Measurements from ENCODE around the gene MYOM3. TPM values are rescaled to one million over a fixed set of nuclear protein-coding genes. Genes with fewer than 3 reads are reported as not detected.

Gene MYOM3
- total and polyA plus RNA-seq, 2 of the 13 experiments (the other 11 are each of a cell fraction or from before 2014, with no cell fraction given) = 5.8 to 15.3 TPM

DNA sequence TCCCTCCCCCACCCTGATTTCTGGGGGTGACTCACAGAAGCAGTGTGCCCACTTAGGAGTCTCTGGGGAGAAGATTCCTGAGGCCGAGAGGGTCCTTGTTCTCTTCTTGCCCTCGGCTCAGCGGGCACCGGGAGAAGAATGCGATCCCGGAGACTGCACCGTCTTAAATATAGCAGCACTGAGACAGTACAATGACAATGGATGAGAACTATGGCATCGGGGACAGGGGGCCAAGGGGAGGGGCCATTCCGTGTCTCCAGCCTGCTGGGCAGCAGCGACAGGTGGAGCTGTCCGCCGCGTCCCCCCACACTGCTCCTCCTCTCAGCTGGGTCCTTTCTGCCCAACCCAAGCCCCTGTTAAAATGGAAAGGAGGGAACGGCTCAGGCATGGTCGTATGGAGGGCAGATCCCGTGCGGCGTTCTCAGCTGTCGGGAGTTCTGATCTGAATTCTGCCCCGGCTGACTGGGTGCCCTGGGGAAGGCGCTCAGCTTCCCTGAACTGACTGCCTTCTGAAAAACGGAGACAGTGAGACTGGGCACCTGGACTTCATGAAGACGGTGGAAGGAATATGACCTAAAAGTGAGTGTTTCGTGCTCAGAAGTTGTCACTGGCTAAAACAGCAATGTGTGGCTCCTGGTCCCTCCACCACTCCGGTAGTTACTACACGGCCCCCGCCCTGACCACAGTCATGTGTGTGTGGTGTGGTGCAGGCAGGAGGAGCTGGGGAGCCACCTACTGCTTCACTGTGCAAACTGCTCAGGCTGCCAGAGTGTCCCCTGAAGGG is at the start of gene MYOM3 (continued):
- TF ChIP-seq ZNF10 (CRISPR knock-in tag; IDR thresholded peaks at IDR 0.05; ENCODE audit: borderline replicate concordance, low read depth) (no peak), RFX3 (CRISPR knock-in tag; IDR thresholded peaks at IDR 0.05) (no peak), ZNF660 (CRISPR knock-in tag; IDR thresholded peaks at IDR 0.05; ENCODE audit: borderline replicate concordance, low read depth) (no peak), MIER2 (CRISPR knock-in tag; IDR thresholded peaks at IDR 0.05) (0 out of 2 replicates have a peak, but pooled peaks have one; percentile 11), GLI4 (CRISPR knock-in tag; IDR thresholded peaks at IDR 0.05; ENCODE audit: borderline replicate concordance) (no peak), ZNF101 (CRISPR knock-in tag; IDR thresholded peaks at IDR 0.05; ENCODE audit: borderline replicate concordance, low read depth) (no peak), ZSCAN12 (CRISPR knock-in tag; IDR thresholded peaks at IDR 0.05) (no peak), SMAD3 (CRISPR knock-in tag; IDR thresholded peaks at IDR 0.05) (no peak), SOX5 (CRISPR knock-in tag; IDR thresholded peaks at IDR 0.05; ENCODE audit: borderline replicate concordance) (no peak), BRCA1 (CRISPR knock-in tag; IDR thresholded peaks at IDR 0.05) (no peak), PHB2 (IDR thresholded peaks at IDR 0.05; ENCODE audit: partially characterized antibody) (no peak), ZBTB37 (CRISPR knock-in tag; IDR thresholded peaks at IDR 0.05) (no peak), NFE2L1 (CRISPR knock-in tag; IDR thresholded peaks at IDR 0.05; ENCODE audit: borderline replicate concordance) (no peak), SNRNP70 (IDR thresholded peaks at IDR 0.05; ENCODE audit: low read depth, low read length) (no peak), HNRNPLL (IDR thresholded peaks at IDR 0.05; ENCODE audit: low read depth, low read length, poor library complexity, severe bottlenecking) (no peak), ARNTL (CRISPR knock-in tag; IDR thresholded peaks at IDR 0.05) (peak; percentile 47; the same call in 1 of the 2 replicates)
- TF ChIP-seq, protein P1, sequence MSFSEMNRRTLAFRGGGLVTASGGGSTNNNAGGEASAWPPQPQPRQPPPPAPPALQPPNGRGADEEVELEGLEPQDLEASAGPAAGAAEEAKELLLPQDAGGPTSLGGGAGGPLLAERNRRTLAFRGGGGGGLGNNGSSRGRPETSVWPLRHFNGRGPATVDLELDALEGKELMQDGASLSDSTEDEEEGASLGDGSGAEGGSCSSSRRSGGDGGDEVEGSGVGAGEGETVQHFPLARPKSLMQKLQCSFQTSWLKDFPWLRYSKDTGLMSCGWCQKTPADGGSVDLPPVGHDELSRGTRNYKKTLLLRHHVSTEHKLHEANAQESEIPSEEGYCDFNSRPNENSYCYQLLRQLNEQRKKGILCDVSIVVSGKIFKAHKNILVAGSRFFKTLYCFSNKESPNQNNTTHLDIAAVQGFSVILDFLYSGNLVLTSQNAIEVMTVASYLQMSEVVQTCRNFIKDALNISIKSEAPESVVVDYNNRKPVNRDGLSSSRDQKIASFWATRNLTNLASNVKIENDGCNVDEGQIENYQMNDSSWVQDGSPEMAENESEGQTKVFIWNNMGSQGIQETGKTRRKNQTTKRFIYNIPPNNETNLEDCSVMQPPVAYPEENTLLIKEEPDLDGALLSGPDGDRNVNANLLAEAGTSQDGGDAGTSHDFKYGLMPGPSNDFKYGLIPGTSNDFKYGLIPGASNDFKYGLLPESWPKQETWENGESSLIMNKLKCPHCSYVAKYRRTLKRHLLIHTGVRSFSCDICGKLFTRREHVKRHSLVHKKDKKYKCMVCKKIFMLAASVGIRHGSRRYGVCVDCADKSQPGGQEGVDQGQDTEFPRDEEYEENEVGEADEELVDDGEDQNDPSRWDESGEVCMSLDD (CRISPR knock-in tag; IDR thresholded peaks at IDR 0.05; ENCODE audit: borderline replicate concordance) = no peak
- TF ChIP-seq, protein P2, sequence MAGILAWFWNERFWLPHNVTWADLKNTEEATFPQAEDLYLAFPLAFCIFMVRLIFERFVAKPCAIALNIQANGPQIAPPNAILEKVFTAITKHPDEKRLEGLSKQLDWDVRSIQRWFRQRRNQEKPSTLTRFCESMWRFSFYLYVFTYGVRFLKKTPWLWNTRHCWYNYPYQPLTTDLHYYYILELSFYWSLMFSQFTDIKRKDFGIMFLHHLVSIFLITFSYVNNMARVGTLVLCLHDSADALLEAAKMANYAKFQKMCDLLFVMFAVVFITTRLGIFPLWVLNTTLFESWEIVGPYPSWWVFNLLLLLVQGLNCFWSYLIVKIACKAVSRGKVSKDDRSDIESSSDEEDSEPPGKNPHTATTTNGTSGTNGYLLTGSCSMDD (CRISPR knock-in tag; IDR thresholded peaks at IDR 0.05) = no peak
- TF ChIP-seq, protein P3, sequence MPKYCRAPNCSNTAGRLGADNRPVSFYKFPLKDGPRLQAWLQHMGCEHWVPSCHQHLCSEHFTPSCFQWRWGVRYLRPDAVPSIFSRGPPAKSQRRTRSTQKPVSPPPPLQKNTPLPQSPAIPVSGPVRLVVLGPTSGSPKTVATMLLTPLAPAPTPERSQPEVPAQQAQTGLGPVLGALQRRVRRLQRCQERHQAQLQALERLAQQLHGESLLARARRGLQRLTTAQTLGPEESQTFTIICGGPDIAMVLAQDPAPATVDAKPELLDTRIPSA (CRISPR knock-in tag; IDR thresholded peaks at IDR 0.05; ENCODE audit: borderline replicate concordance) = no peak
- TF ChIP-seq, protein P4, sequence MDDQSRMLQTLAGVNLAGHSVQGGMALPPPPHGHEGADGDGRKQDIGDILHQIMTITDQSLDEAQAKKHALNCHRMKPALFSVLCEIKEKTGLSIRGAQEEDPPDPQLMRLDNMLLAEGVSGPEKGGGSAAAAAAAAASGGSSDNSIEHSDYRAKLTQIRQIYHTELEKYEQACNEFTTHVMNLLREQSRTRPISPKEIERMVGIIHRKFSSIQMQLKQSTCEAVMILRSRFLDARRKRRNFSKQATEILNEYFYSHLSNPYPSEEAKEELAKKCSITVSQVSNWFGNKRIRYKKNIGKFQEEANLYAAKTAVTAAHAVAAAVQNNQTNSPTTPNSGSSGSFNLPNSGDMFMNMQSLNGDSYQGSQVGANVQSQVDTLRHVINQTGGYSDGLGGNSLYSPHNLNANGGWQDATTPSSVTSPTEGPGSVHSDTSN (CRISPR knock-in tag; IDR thresholded peaks at IDR 0.05; ENCODE audit: borderline replicate concordance) = no peak

Measured in HepG2 (cell line).